Activated CD8-positive, alpha-beta memory T cell treated with anti-CD3 and anti-CD28 coated beads, Interleukin-2, amount 50 U/mL, for 24 hours (primary cell): Measurements from ENCODE around the gene SUSD4.
"Not testable (repeated sequence)": the region's sequence is repeated elsewhere in the genome, so short reads cannot be mapped to it uniquely, and the experiment has no call there.

Experiments
- DNase-seq: peaks from one replicate; pipeline ENCODE4 v3.0.0-alpha.2; 2020; ENCODE audit errors: extremely low read depth

Gene SUSD4, protein sequence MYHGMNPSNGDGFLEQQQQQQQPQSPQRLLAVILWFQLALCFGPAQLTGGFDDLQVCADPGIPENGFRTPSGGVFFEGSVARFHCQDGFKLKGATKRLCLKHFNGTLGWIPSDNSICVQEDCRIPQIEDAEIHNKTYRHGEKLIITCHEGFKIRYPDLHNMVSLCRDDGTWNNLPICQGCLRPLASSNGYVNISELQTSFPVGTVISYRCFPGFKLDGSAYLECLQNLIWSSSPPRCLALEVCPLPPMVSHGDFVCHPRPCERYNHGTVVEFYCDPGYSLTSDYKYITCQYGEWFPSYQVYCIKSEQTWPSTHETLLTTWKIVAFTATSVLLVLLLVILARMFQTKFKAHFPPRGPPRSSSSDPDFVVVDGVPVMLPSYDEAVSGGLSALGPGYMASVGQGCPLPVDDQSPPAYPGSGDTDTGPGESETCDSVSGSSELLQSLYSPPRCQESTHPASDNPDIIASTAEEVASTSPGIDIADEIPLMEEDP

DNA sequence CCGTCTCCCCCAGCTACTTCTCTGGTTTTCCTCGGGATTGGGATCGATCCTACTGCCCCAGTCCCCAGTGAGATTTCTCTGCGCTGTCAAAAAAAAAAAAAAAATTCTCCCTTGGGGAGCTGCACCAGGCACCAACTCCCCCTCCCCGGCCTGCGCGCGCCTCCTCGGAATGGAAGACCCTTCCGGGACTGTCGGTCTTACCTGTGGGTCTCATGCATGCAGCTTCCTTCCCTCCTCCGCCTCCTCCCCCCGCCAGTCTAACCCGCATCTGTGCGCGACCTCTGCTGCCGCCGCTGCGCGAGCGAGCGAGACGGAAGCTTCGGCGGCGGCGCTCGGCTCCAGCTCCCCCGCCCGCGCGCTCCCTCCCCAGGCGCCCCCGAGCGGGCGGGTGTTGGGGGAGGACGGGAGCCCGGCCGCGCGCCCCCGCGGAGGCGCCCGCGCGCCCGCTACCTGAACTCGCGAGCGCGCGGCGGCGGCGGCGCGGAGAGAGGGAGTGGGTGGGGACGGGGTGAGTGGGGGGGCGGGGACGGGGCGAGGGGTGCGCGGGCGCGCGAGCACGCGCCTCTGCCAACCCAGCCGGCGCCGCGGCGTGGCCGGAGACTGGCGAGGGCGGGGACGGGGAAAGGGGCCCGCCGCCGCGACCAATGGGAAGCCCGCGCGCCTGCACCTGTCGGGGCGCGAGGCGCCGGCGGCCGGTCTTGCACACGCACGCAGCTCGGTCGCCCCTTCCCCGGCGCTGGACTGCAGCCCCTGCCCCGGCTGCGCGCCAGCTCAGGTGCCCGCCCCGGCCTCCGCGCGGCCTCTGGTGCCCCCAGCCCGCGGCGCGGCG, at the start of gene SUSD4:
Gene SUSD4 (minus strand): TSS at position 321 of the 829 bp plus-strand sequence. CDS start 751 bp downstream, outside the sequence.
- no peak for DNase-seq

DNA sequence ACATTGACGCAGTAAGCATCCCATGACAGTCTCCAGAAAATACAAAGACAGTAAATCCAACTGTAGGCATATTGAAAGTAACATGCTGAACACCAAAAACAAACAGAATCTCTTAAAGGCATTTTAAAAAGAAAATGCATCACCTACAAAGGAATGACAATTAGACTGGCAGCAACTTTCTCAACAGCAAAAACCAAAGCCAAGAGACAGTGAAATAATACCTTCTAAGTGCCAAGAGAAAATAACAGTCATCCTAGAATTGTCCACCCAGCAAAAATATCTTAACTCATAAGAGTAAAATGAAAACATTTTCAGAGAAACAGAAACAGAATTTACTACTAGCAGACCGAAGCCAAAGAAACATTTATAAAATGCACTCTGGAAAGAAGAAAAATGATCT, 49.2 kb upstream of the SUSD4 start:
- no peak for DNase-seq

GRCh38 chr1:223411710-223412109, 47.7 kb upstream of the SUSD4 start:
- no peak for DNase-seq

GRCh38 chr1:223411309-223411708, 47.3 kb upstream of the SUSD4 start:
- no peak for DNase-seq

DNA sequence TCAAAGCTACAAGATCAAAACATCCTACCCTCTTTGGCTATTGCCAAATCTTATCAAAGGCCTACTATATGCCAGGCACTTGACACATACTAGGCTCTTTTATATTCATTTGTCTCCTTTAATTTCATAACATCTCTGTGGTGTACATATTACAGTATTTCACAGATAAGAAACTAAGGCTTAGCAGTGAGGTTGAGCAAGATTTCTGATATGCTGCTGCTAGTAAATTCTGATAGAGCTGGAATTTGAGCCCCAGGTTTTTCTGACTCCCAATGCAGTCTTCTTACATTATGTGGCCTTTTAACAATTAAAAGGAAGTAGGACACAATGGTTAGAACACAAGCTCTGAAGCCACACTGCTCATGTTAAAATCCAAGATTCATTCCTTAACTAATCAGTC, 46.1 kb upstream of the SUSD4 start:
- no peak for DNase-seq

DNA sequence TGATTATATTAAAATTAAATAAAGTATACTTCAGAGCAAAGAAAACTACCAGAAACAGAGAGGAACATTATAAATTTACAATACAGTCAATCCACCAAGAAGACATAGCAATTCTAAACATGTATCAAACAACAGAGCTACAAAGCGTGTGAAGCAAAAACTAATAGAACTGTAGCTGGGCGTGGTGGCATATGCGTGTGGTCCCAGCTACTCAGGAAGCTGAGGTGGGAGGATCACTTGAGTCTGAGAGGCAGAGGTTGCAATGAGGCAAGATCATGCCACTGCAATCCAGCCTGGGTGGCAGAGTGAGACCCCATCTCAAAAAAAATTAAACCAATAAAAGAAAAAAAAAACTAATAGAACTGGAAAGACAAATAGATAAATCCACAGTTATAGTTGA, 41.5 kb upstream of the SUSD4 start:
- no peak for DNase-seq

GRCh38 chr1:223403184-223403815, 39.3 kb upstream of the SUSD4 start:
- no peak for DNase-seq

- DNase-seq, result no peak
Measured at GRCh38 chr1:223402790-223403142, 38.8 kb upstream of the SUSD4 start.

DNA sequence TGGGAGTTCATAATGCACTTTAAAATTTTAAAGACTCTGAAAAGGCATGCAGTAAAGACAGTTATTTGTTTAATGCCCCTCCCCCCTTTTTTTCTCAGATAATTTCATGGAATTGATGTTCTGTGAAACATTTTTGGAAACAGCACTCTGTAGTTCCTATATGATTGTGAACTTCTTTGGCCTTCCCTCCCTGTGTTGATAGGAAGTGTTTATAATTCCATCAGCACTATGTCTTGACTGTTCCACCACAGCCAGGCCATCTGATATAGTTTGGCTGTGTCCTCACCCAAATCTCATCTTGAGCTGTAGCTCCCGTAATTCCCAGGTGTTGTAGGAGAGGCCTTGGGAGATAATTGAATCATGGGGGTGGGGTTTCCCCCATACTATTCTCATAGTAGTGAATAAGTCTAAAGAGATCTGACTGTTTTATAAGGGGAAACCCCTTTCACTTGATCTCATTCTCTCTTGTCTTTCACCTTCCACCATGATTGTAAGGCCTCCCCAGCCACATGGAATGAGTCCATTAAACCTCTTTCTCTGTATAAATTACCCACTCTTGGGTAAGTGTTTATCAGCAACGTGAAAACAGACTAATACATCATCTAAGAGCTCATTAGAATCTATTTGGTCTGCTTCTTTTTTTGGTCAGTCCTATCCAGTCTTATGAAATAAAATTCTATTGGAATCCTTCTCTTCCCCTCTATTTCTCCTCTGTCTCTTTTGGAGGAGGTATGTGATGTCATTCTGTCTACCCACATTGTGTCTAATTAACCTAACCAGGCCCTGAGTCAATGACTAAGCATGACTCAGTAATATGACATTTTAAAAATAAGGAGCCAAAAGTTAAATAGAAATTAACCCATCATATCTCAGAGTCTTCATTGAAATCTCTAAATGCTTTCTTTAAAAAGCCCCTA, 38.2 kb upstream of the SUSD4 start:
- DNase-seq, result no peak

DNA sequence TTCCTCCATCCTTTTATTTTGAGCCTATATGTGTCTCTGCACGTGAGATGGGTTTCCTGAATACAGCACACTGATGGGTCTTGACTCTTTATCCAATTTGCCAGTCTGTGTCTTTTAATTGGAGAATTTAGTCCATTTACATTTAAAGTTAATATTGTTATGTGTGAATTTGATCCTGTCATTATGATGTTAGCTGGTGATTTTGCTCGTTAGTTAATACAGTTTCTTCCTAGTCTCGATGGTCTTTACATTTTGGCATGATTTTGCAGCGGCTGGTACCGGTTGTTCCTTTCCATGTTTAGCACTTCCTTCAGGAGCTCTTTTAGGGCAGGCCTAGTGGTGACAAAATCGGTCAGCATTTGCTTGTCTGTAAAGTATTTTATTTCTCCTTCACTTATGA, 35.4 kb upstream of the SUSD4 start:
- not testable (repeated sequence) for DNase-seq

GRCh38 chr1:223394706-223395105, 30.7 kb upstream of the SUSD4 start:
- DNase-seq, result no peak

DNA sequence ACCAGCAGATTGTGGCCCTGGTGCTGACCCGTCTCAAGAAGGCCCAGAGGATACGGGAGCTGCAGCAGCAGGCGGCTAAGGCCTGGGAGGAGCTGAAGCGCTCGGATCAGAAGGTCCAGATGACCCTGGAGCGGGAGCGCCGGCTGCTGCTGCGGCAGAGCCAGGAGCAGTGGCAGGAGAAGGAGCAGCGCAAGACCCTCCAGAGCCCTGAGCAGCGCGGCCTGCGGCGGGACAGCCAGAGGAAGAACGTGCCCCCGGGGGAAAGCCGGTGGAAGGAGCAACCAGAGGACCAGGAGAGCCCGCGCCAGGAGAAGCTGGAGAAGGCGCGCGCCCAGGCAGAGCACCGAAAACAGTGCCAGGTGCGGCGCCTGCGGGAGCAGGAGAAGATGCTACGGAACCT, 30.3 kb upstream of the SUSD4 start:
- DNase-seq, result no peak

- no peak for DNase-seq
Measured at GRCh38 chr1:223393275-223394214, 29.6 kb upstream of the SUSD4 start, which contains the start of gene CCDC185. Gene CCDC185, plus strand, starts transcription at chr1:223393415. Its CDS starts 61 bp downstream, at chr1:223393476.

GRCh38 chr1:223390618-223391017, 26.6 kb upstream of the SUSD4 start:
- DNase-seq, result no peak

- no peak for DNase-seq
Measured at GRCh38 chr1:223386013-223386412, 22.0 kb upstream of the SUSD4 start.

- no peak for DNase-seq
Measured at GRCh38 chr1:223378754-223379153, 14.8 kb upstream of the SUSD4 start.

GRCh38 chr1:223374064-223374610, 10.2 kb upstream of the SUSD4 start:
- no peak for DNase-seq

GRCh38 chr1:223364685-223365382, 858 bp upstream of the SUSD4 start:
- no peak for DNase-seq
